H1 (cell line): ENCODE data around the gene RETREG1. TPM values are rescaled to one million over a fixed set of nuclear protein-coding genes. Genes with fewer than 3 reads are reported as not detected.

Experiments
- CTCF ChIA-PET: fragments of 300-600 bp; sonication (Branson Sonifier 250); formaldehyde crosslinking; loops from one replicate; lab custom pipeline; 2021; ENCODE audit not compliant: partially characterized antibody; lab: Charles Lee
- POLR2A ChIA-PET: fragments of 300-600 bp; sonication (Branson Sonifier 250); formaldehyde crosslinking; loops from one replicate; lab custom pipeline; 2021; ENCODE audit warnings: inconsistent platforms; ENCODE audit not compliant: partially characterized antibody; lab: Charles Lee
- DNase-seq, 2 experiments: peaks; one replicate each; pipeline versions ENCODE4 v3.0.0 to v3.0.0-alpha.2; 2010 to 2022; ENCODE audit warnings: low spot score in 2 of 2, low read depth in 1 of 2, mixed read lengths in 1 of 2
- FAIRE-seq: peaks from 2 replicates; lab custom pipeline; 2011; peaks lifted over from hg19 to GRCh38; lab: Jason Lieb, UNC
- H2AFZ ChIP-seq: 2 replicates; pipeline ENCODE4 v1.8.1; 2012; ENCODE audit warnings: low read length, inconsistent platforms
- H2AK5ac ChIP-seq: 2 replicates; pipeline ENCODE4 v1.6.1; 2013; ENCODE audit warnings: low read depth, low read length
- H2BK120ac ChIP-seq: replicated peaks from 2 replicates; pipeline ENCODE3; 2013; ENCODE audit warnings: low read depth, low read length, inconsistent platforms
- H2BK12ac ChIP-seq: 2 replicates; pipeline ENCODE4 v1.6.1; 2013; ENCODE audit warnings: low read depth, low read length
- H2BK15ac ChIP-seq: 2 replicates; pipeline ENCODE4 v1.6.1; 2013; ENCODE audit warnings: low read length
- H2BK20ac ChIP-seq: 2 replicates; pipeline ENCODE4 v1.6.1; 2013; ENCODE audit warnings: low read length
- H2BK5ac ChIP-seq: 2 replicates; pipeline ENCODE4 v1.6.1; 2013; ENCODE audit warnings: low read depth, low read length
- H3K14ac ChIP-seq: 2 replicates; pipeline ENCODE4 v1.6.1; 2013; ENCODE audit warnings: inconsistent platforms; ENCODE audit not compliant: insufficient read length
- H3K18ac ChIP-seq: 2 replicates; pipeline ENCODE4 v1.6.1; 2013; ENCODE audit warnings: low read length; ENCODE audit errors: extremely low read depth
- H3K23ac ChIP-seq: 2 replicates; pipeline ENCODE4 v1.6.1; 2013; ENCODE audit warnings: inconsistent platforms; ENCODE audit not compliant: insufficient read length
- H3K23me2 ChIP-seq: 2 replicates; pipeline ENCODE4 v1.6.1; 2013; ENCODE audit warnings: low read depth, low read length
- H3K27ac ChIP-seq: 2 replicates; pipeline ENCODE4 v1.6.1; 2011; ENCODE audit warnings: low read depth, low read length, inconsistent platforms
- H3K27me3 ChIP-seq, 4 experiments: replicated peaks in 1 of 4; 1 replicate in 1 of 4; 2 replicates in 3 of 4; pipeline versions ENCODE4 v1.6.1 to v1.8.1; 2011 to 2013; ENCODE audit warnings: low read length in 3 of 4, mild to moderate bottlenecking in 3 of 4, inconsistent platforms in 2 of 4, mixed read lengths in 2 of 4, moderate library complexity in 1 of 4; ENCODE audit not compliant: control insufficient read depth in 3 of 4, insufficient read depth in 3 of 4; ENCODE audit errors: extremely low read depth in 1 of 4
- H3K36me3 ChIP-seq, 4 experiments: 2 replicates each; pipeline versions ENCODE4 v1.6.1 to v1.8.1; 2011 to 2013; ENCODE audit warnings: mild to moderate bottlenecking in 4 of 4, low read length in 3 of 4, moderate library complexity in 2 of 4, control low read depth in 1 of 4, inconsistent platforms in 1 of 4; ENCODE audit not compliant: insufficient read depth in 4 of 4, control insufficient read depth in 2 of 4
- H3K4ac ChIP-seq: replicated peaks from 2 replicates; pipeline ENCODE3; 2013; ENCODE audit warnings: low read length, low read depth, mixed read lengths, inconsistent platforms; ENCODE audit not compliant: insufficient read length
- H3K4me1 ChIP-seq, 4 experiments: replicated peaks in 1 of 4; 1 replicate in 1 of 4; 2 replicates in 3 of 4; pipeline versions ENCODE4 v1.6.1 to v1.8.1; 2011 to 2013; ENCODE audit warnings: low read length in 3 of 4, inconsistent platforms in 2 of 4, mixed read lengths in 1 of 4; ENCODE audit not compliant: insufficient read depth in 4 of 4, control insufficient read depth in 3 of 4
- H3K4me2 ChIP-seq, 2 experiments: 2 replicates each; pipeline versions ENCODE4 v1.6.1 to v1.8.1; 2011 to 2013; ENCODE audit warnings: low read depth in 2 of 2, low read length in 2 of 2, control low read depth in 1 of 2, inconsistent platforms in 1 of 2, mild to moderate bottlenecking in 1 of 2; ENCODE audit not compliant: insufficient read depth in 1 of 2
- H3K4me3 ChIP-seq, 4 experiments: fragments of 200-600, 300-600 bp in 1 of 4; sonication (generic), shearing (Covaris generic), sonication (Bioruptor Twin) in 1 of 4; 2 replicates each; pipeline versions ENCODE4 v1.5.1 to v1.8.1; 2011 to 2016; ENCODE audit warnings: low read length in 4 of 4, low read depth in 3 of 4, control low read depth in 2 of 4, inconsistent platforms in 2 of 4, mild to moderate bottlenecking in 2 of 4, mixed read lengths in 1 of 4, moderate library complexity in 1 of 4; ENCODE audit not compliant: insufficient read depth in 2 of 4; ENCODE audit errors: extremely low read depth in 1 of 4
- H3K56ac ChIP-seq: replicated peaks from 2 replicates; pipeline ENCODE3; 2013; ENCODE audit warnings: low read depth, mild to moderate bottlenecking, mixed read lengths, low read length, inconsistent platforms; ENCODE audit not compliant: insufficient read length
- H3K79me1 ChIP-seq: 2 replicates; pipeline ENCODE4 v1.6.1; 2013; ENCODE audit warnings: low read depth, low read length, control low read depth
- H3K79me2 ChIP-seq, 2 experiments: 2 replicates each; pipeline versions ENCODE4 v1.6.1 to v1.8.1; 2012 to 2013; ENCODE audit warnings: low read length in 2 of 2, mild to moderate bottlenecking in 2 of 2, inconsistent platforms in 1 of 2; ENCODE audit not compliant: insufficient read depth in 2 of 2, control insufficient read depth in 1 of 2
- H3K9ac ChIP-seq, 4 experiments: replicated peaks in 1 of 4; 1 replicate in 1 of 4; 2 replicates in 3 of 4; pipeline versions ENCODE4 v1.6.1 to v1.8.1; 2011 to 2013; ENCODE audit warnings: low read depth in 3 of 4, low read length in 3 of 4, control low read depth in 2 of 4, mild to moderate bottlenecking in 2 of 4, moderate library complexity in 2 of 4, inconsistent platforms in 1 of 4; ENCODE audit errors: extremely low read depth in 1 of 4
- H3K9me3 ChIP-seq, 2 experiments: 2 replicates each; pipeline versions ENCODE4 v1.6.1 to v1.8.1; 2012 to 2013; ENCODE audit warnings: mild to moderate bottlenecking in 2 of 2, moderate library complexity in 2 of 2, control low read depth in 1 of 2, inconsistent platforms in 1 of 2, low read depth in 1 of 2, low read length in 1 of 2, mixed read lengths in 1 of 2; ENCODE audit not compliant: insufficient read depth in 2 of 2
- H4K20me1 ChIP-seq, 2 experiments: replicated peaks in 1 of 2; 2 replicates each; pipeline versions ENCODE3 to v1.8.1; 2011 to 2013; ENCODE audit warnings: inconsistent platforms in 2 of 2, low read length in 2 of 2, mild to moderate bottlenecking in 1 of 2; ENCODE audit not compliant: insufficient read depth in 2 of 2, control insufficient read depth in 1 of 2
- H4K5ac ChIP-seq: 2 replicates; pipeline ENCODE4 v1.6.1; 2013; ENCODE audit warnings: low read length, low read depth, mixed read lengths, inconsistent platforms; ENCODE audit not compliant: insufficient read length
- H4K8ac ChIP-seq: 2 replicates; pipeline ENCODE4 v1.8.0; 2013; ENCODE audit warnings: mild to moderate bottlenecking, moderate library complexity, low read length, inconsistent platforms; ENCODE audit not compliant: insufficient read depth; ENCODE audit errors: extremely low read depth
- H4K91ac ChIP-seq: replicated peaks from 2 replicates; pipeline ENCODE3; 2013; ENCODE audit warnings: low read length, mixed read lengths, inconsistent platforms; ENCODE audit not compliant: insufficient read length
- EGR1 ChIP-seq: IDR thresholded peaks from 2 replicates; pipeline ENCODE4 v1.6.1; 2011; ENCODE audit warnings: low read depth, low read length, borderline replicate concordance
- EP300 ChIP-seq, 2 experiments: IDR thresholded peaks; 1 replicate in 1 of 2; 2 replicates in 1 of 2; pipeline ENCODE4 v1.6.1; 2011 to 2012; ENCODE audit warnings: low read depth in 2 of 2, low read length in 2 of 2, mild to moderate bottlenecking in 2 of 2, borderline replicate concordance in 1 of 2, inconsistent platforms in 1 of 2, moderate library complexity in 1 of 2
- HDAC2 ChIP-seq, 2 experiments: fragments of 300-600 bp in 1 of 2; sonication (generic) in 1 of 2; IDR thresholded peaks; 2 replicates each; pipeline ENCODE4 v1.6.1; 2011 to 2012; ENCODE audit warnings: low read depth in 2 of 2, low read length in 2 of 2, mild to moderate bottlenecking in 2 of 2, moderate library complexity in 2 of 2, borderline replicate concordance in 1 of 2, inconsistent platforms in 1 of 2
- KDM5A ChIP-seq: fragments of 200-600 bp; IDR thresholded peaks from 2 replicates; pipeline ENCODE4 v1.7.1; 2012; ENCODE audit warnings: mild to moderate bottlenecking, low read length, inconsistent platforms, mixed read lengths
- POU5F1 ChIP-seq: IDR thresholded peaks from 2 replicates; pipeline ENCODE4 v1.6.1; 2011; ENCODE audit warnings: low read depth, mild to moderate bottlenecking, low read length, moderate library complexity
- RBBP5 ChIP-seq: IDR thresholded peaks from 2 replicates; pipeline ENCODE4 v1.7.1; 2012; ENCODE audit warnings: low read depth, mild to moderate bottlenecking, inconsistent platforms, low read length, moderate library complexity, borderline replicate concordance
- SAP30 ChIP-seq: fragments of 300-600 bp; sonication (generic); IDR thresholded peaks from 2 replicates; pipeline ENCODE4 v1.7.1; 2012; ENCODE audit warnings: low read length, moderate library complexity, mild to moderate bottlenecking, inconsistent platforms; ENCODE audit not compliant: insufficient read depth, insufficient replicate concordance
- SP1 ChIP-seq: IDR thresholded peaks from 2 replicates; pipeline ENCODE4 v1.6.1; 2011; ENCODE audit warnings: low read depth, low read length
- TCF12 ChIP-seq: IDR thresholded peaks from 2 replicates; pipeline ENCODE4 v1.6.1; 2011; ENCODE audit warnings: low read depth, mild to moderate bottlenecking, low read length
- TEAD4 ChIP-seq: IDR thresholded peaks from 2 replicates; pipeline ENCODE4 v1.6.1; 2012; ENCODE audit warnings: low read depth, low read length, inconsistent platforms, mixed read lengths
- USF2 ChIP-seq: IDR thresholded peaks from 2 replicates; pipeline ENCODE4 v1.6.1; 2011; ENCODE audit warnings: low read length, improper control_type of control experiment
- WGBS, 2 experiments: shearing (Covaris generic) in 1 of 2; methylation state at CpG; one replicate each; pipeline versions ENCODE4 v1.1.6 to v1.1.7; 2013 to 2015; ENCODE audit warnings: low lambda C conversion rate in 2 of 2, mixed read lengths in 2 of 2, inconsistent platforms in 1 of 2, low coverage in 1 of 2, missing lambda C conversion rate in 1 of 2; ENCODE audit not compliant: insufficient replicate concordance in 2 of 2, insufficient coverage in 1 of 2, insufficient read length in 1 of 2; ENCODE audit errors: extremely low coverage in 1 of 2, missing lambda C conversion rate in 1 of 2; 5-methylcytosine and 5-hydroxymethylcytosine counted together
- polyA plus RNA-seq, 7 experiments: library from polyadenylated mRNA; depleted of rRNA in 3 of 7; stranded (reverse) in 5 of 7; unstranded in 2 of 7; fragments of >200 nt in 5 of 7; fragments of 200-250 nt in 2 of 7; gene quantifications; 1 replicate in 5 of 7; 2 replicates in 1 of 7; 4 replicates in 1 of 7; pipeline versions ENCODE4 v1.2.1 to v1.2.3, GENCODE V29; 2011 to 2013; ENCODE audit warnings: missing spikeins in 2 of 7, mixed read lengths in 2 of 7
- total RNA-seq: library from RNA; stranded (reverse); fragmentation: NEBNext Ultra II Directional; extraction: Animal tissue kit (Norgen Biotek cat#: 25700); gene quantifications from 2 replicates; pipeline ENCODE4 v1.2.1, GENCODE V29; 2021

The RETREG1 gene
- total and polyA plus RNA-seq, 2 of the 8 experiments (the other 6 are each of a cell fraction or from before 2014, with no cell fraction given), result 0.62 to 1.9 TPM

- Histone ChIP-seq H3K4me1 (peaks cover 0 to 5% (median 1%) of the 10 kb centered on the region in 4 experiments; a peak in 5 of 7 replicates), H2AFZ (no peak overlapping the region), H3K79me1 (no peaks in the 10 kb centered on the region), H3K56ac (no peak overlapping the region), H3K27ac (no peak overlapping the region), H2AK5ac (no peak overlapping the region), H3K79me2 (no peaks in the 10 kb centered on the region), H3K36me3 (no peaks in the 10 kb centered on the region), H3K4me2 (no peak overlapping the region), H4K91ac (no peak overlapping the region), H2BK15ac (no peak overlapping the region), H3K18ac (no peak overlapping the region), H2BK12ac (no peak overlapping the region), H4K20me1 (no peaks in the 10 kb centered on the region), H4K5ac (no peak overlapping the region), H3K14ac (no peak overlapping the region), H3K27me3 (no peaks in the 10 kb centered on the region), H3K4me3 (no peak overlapping the region), H4K8ac (no peak overlapping the region), H3K9me3 (no peaks in the 10 kb centered on the region), H2BK20ac (no peak overlapping the region), H3K23me2 (no peaks in the 10 kb centered on the region), H2BK120ac (no peak overlapping the region), H2BK5ac (no peak overlapping the region), H3K23ac (no peak overlapping the region), H3K4ac (no peak overlapping the region), H3K9ac (no peak overlapping the region)
- 88% methylated on average over 16 of the region's 16 CpGs; no CpG with 5 or more reads in 1 of the 2 experiments for WGBS, 2 experiments
- DNase-seq (no peak), FAIRE-seq (no peak)
- CTCF ChIA-PET, result interaction anchor here (0.6 to 1.6 kb wide), 8 partner anchors 9 to 794 kb away, joined by 3 to 6 read pairs (median 4); no protein-coding TSS in a partner anchor
- POLR2A ChIA-PET, result interaction anchor here (0.8 kb wide), 1 partner anchor 8 kb away, joined by 3 read pairs; no protein-coding TSS in a partner anchor
- no peak for TF ChIP-seq USF2
- no peak for TF ChIP-seq RBBP5
- no peak for TF ChIP-seq HDAC2 (IDR thresholded peaks at IDR 0.05; ENCODE audit: borderline replicate concordance in 1 of 2, low read depth in 2 of 2, low read length in 2 of 2)
- TF ChIP-seq EP300 (IDR thresholded peaks at IDR 0.05; ENCODE audit: borderline replicate concordance in 1 of 2, low read depth in 2 of 2, low read length in 2 of 2), result no peak
- no peak for TF ChIP-seq POU5F1
- no peak for TF ChIP-seq TEAD4
- no peak for TF ChIP-seq TCF12
- TF ChIP-seq EGR1, result no peak
- no peak for TF ChIP-seq KDM5A
- TF ChIP-seq SAP30, result no peak
- no peak for TF ChIP-seq SP1
These were observed 47.8 kb downstream of the RETREG1 start for GRCh38 chr5:16568875-16569580.
